GM21786 (cell line): Measurements from ENCODE around the gene ALX4.

ENCODE experiments used
- ATAC-seq: cut with Tn5 transposase; IDR thresholded peaks from one replicate; pipeline ENCODE4 v1.9.1; 2021; ENCODE audit not compliant: unreplicated experiment

The ALX4 gene

GRCh38 chr11:44268614-44269080 is 41.3 kb downstream of the ALX4 start:
- no peak for ATAC-seq

GRCh38 chr11:44267750-44268613 is 42.0 kb downstream of the ALX4 start:
- ATAC-seq, result no peak

- ATAC-seq, result no peak
Measured at GRCh38 chr11:44267006-44267749, 42.8 kb downstream of the ALX4 start.

- no peak for ATAC-seq
Measured at GRCh38 chr11:44266056-44266780, 43.7 kb downstream of the ALX4 start.

GRCh38 chr11:44264761-44265160 is 45.2 kb downstream of the ALX4 start:
- ATAC-seq, result no peak

- ATAC-seq, result no peak
Measured at GRCh38 chr11:44264438-44264749, 45.5 kb downstream of the ALX4 start.

- no peak for ATAC-seq
Measured at GRCh38 chr11:44263738-44264437, 46.1 kb downstream of the ALX4 start.

- ATAC-seq, result no peak
Measured at GRCh38 chr11:44261800-44262591, 47.9 kb downstream of the ALX4 start.

GRCh38 chr11:44260081-44260480 is 49.9 kb downstream of the ALX4 start:
- no peak for ATAC-seq

- ATAC-seq, result no peak
Measured at GRCh38 chr11:44258839-44259420, 51.0 kb downstream of the ALX4 start.

- ATAC-seq, result no peak
Measured at GRCh38 chr11:44258190-44258489, 51.8 kb downstream of the ALX4 start.

GRCh38 chr11:44257338-44258189 is 52.4 kb downstream of the ALX4 start:
- no peak for ATAC-seq

GRCh38 chr11:44256673-44257291 is 53.2 kb downstream of the ALX4 start:
- no peak for ATAC-seq

GRCh38 chr11:44255406-44256071 is 54.4 kb downstream of the ALX4 start:
- ATAC-seq, result no peak

- ATAC-seq, result no peak
Measured at GRCh38 chr11:44252999-44253602, 56.8 kb downstream of the ALX4 start.

- no peak for ATAC-seq
Measured at GRCh38 chr11:44250421-44250820, 59.5 kb downstream of the ALX4 start.

- ATAC-seq, result no peak
Measured at GRCh38 chr11:44248109-44248508, 61.8 kb downstream of the ALX4 start.

GRCh38 chr11:44247508-44247907 is 62.4 kb downstream of the ALX4 start:
- ATAC-seq, result no peak
